Activated CD4-positive, alpha-beta memory T cell treated with anti-CD3 and anti-CD28 coated beads, Interleukin-2, amount 10 ng/mL, durations not matched to agents 7 days and 5 days (primary cell): Measurements from ENCODE around the gene PDE4DIP. TPM values are rescaled to one million over a fixed set of nuclear protein-coding genes. Genes with fewer than 3 reads are reported as not detected.
"Not testable (repeated sequence)": the region's sequence is repeated elsewhere in the genome, so short reads cannot be mapped to it uniquely, and the experiment has no call there.

Experiments used
- CTCF ChIA-PET: fragments of 350-600 bp; sonication (Branson Sonifier 250); formaldehyde crosslinking; loops from one replicate; lab custom pipeline; 2021; ENCODE audit warnings: antibody characterized with exemption, inconsistent platforms; lab: Charles Lee
- POLR2A ChIA-PET: fragments of 350-600 bp; sonication (Branson Sonifier 250); formaldehyde crosslinking; loops from one replicate; lab custom pipeline; 2021; ENCODE audit warnings: antibody characterized with exemption; lab: Charles Lee
- DNase-seq: peaks from one replicate; pipeline ENCODE4 v3.0.0-alpha.2; 2020
- H3K27ac Mint-ChIP-seq: one replicate; pipeline ENCODE4 v1.8.0; 2021; ENCODE audit warnings: mild to moderate bottlenecking, mixed read lengths
- H3K27me3 Mint-ChIP-seq: one replicate; pipeline ENCODE4 v1.8.0; 2021; ENCODE audit warnings: mixed read lengths
- H3K36me3 Mint-ChIP-seq: one replicate; pipeline ENCODE4 v1.8.0; 2021; ENCODE audit warnings: low read depth, mixed read lengths
- H3K4me1 Mint-ChIP-seq: one replicate; pipeline ENCODE4 v1.8.0; 2021; ENCODE audit warnings: mixed read lengths
- H3K4me3 Mint-ChIP-seq: one replicate; pipeline ENCODE4 v1.8.0; 2021; ENCODE audit warnings: mild to moderate bottlenecking, mixed read lengths
- H3K9me3 Mint-ChIP-seq: one replicate; pipeline ENCODE4 v1.8.0; 2021; ENCODE audit warnings: mixed read lengths
- total RNA-seq, 2 experiments: library from RNA; stranded (reverse); gene quantifications; one replicate each; pipeline ENCODE4 v1.2.3, GENCODE V29; 2021

The PDE4DIP gene
- total RNA-seq, 2 experiments from 2014 or later, result 30.8 to 31.3 TPM

DNA sequence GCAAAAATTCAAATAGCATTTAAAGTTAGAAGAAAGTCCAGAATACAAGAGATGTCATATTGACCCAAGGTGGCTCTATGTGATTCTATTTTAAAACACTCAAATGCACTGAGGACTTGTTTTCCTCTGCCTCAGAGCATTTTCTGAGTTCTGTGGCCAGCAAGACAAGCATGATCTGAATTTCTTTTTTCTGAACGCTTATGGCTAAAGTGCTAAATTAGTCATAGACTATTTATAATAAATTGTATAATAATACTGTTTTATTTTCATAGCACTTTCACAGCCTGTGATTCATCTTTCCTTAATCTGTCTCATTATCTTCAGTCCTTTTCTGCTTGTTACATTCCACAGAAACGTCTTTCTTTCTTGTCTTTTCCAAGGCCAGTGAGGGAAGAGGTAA is 7.5 kb downstream of the PDE4DIP start:
- not testable (repeated sequence) for H3K4me3 Mint-ChIP-seq

DNA sequence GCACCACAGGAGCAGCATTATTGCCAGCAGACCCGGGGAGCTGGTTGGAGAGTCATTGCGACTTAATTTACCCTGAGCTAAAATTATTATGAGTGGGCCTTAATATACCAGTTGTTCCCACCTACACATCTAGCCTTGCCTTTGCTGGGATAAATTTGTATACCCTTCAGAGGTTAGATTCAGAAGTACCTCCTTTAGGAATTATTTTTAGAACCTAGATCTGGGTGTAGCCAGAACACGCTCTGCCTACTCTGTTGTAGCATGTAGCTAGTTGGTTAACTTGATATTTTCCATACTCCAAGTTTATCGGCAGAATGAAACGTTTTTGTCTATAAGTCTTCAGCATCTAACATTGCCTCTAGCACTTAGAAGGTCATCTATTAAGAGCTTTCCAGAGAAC is 9.1 kb downstream of the PDE4DIP start:
- H3K36me3 Mint-ChIP-seq, CTCF ChIA-PET, DNase-seq, H3K4me3 Mint-ChIP-seq, H3K9me3 Mint-ChIP-seq, H3K27ac Mint-ChIP-seq, POLR2A ChIA-PET, H3K4me1 Mint-ChIP-seq, H3K27me3 Mint-ChIP-seq: not testable (repeated sequence)

More for the DNA sequence above, 7.5 kb downstream of the PDE4DIP start:
- POLR2A ChIA-PET, DNase-seq, H3K36me3 Mint-ChIP-seq, H3K4me1 Mint-ChIP-seq, H3K27ac Mint-ChIP-seq, H3K27me3 Mint-ChIP-seq, CTCF ChIA-PET, H3K9me3 Mint-ChIP-seq: not testable (repeated sequence)

GRCh38 chr1:148854063-148854462 is 9.8 kb downstream of the PDE4DIP start:
- POLR2A ChIA-PET, H3K27ac Mint-ChIP-seq, H3K36me3 Mint-ChIP-seq, H3K4me1 Mint-ChIP-seq, CTCF ChIA-PET, H3K9me3 Mint-ChIP-seq, H3K27me3 Mint-ChIP-seq, H3K4me3 Mint-ChIP-seq, DNase-seq: not testable (repeated sequence)

DNA sequence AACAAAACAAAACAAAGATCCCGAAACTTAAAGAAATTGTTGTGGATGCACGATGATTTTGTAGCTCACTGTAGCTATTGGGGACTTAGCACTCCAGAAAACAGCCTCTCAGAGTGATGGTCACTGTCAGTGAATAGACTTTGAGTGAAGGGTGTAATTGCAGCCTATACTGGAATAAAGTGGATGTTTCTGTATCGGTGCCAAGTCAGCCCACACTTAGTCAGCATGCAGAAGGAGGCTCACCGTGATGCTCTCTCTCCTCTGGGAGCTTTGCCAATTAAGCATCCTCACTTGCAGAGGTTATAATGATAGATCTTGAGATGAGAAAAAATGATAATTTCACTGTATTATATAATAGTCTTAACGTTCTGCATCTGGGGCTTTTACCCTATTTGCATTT is 11.1 kb downstream of the PDE4DIP start:
- CTCF ChIA-PET, H3K27ac Mint-ChIP-seq, H3K27me3 Mint-ChIP-seq, H3K4me3 Mint-ChIP-seq, H3K36me3 Mint-ChIP-seq, POLR2A ChIA-PET, H3K9me3 Mint-ChIP-seq, H3K4me1 Mint-ChIP-seq, DNase-seq: not testable (repeated sequence)

GRCh38 chr1:148860049-148860448 is 15.8 kb downstream of the PDE4DIP start:
- H3K9me3 Mint-ChIP-seq, H3K4me3 Mint-ChIP-seq, H3K27me3 Mint-ChIP-seq, POLR2A ChIA-PET, H3K36me3 Mint-ChIP-seq, DNase-seq, H3K4me1 Mint-ChIP-seq, H3K27ac Mint-ChIP-seq, CTCF ChIA-PET: not testable (repeated sequence)

- H3K27me3 Mint-ChIP-seq, H3K4me1 Mint-ChIP-seq, H3K27ac Mint-ChIP-seq, H3K36me3 Mint-ChIP-seq, H3K9me3 Mint-ChIP-seq, DNase-seq, H3K4me3 Mint-ChIP-seq, POLR2A ChIA-PET, CTCF ChIA-PET: not testable (repeated sequence)
Measured at GRCh38 chr1:148860579-148861259, 16.5 kb downstream of the PDE4DIP start.

- H3K27ac Mint-ChIP-seq, POLR2A ChIA-PET, H3K4me1 Mint-ChIP-seq, DNase-seq, H3K27me3 Mint-ChIP-seq, H3K4me3 Mint-ChIP-seq, H3K36me3 Mint-ChIP-seq, CTCF ChIA-PET, H3K9me3 Mint-ChIP-seq: not testable (repeated sequence)
Measured at GRCh38 chr1:148862590-148862989, 18.4 kb downstream of the PDE4DIP start.

DNA sequence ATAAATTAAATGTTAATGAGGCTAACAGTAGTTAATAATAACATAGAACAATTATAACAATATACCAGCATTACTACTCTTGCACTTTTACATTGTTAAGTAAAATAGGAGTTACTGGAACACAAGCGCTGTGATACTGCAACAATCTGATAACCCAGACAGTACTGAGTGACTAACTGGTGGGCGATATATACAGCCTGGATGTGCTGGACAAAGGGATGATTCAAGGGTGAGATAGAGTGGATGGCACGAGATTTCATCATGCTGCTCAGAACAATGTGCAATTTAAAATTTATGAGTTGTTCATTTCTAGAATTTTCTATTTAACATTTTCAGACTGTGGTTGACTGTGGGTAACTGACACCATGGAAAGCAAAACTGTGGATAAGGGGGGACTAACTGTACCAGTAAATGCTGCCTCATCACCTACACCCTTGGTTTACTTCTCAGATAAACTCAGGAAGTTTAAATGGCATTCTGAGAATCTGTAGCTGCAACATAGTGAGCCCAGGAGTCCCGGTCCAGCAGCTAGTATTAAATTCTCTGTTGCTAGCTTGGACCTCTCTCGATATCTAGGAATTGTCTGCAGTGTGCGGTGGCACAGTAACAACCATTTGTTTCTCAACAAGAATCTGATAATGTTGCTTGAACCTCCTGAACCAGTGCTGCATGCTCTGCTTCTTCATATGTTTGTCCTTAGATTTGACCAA is 24.9 kb downstream of the PDE4DIP start:
- CTCF ChIA-PET, DNase-seq, H3K4me1 Mint-ChIP-seq, H3K27ac Mint-ChIP-seq, H3K4me3 Mint-ChIP-seq, H3K27me3 Mint-ChIP-seq, POLR2A ChIA-PET, H3K9me3 Mint-ChIP-seq, H3K36me3 Mint-ChIP-seq: not testable (repeated sequence)

DNA sequence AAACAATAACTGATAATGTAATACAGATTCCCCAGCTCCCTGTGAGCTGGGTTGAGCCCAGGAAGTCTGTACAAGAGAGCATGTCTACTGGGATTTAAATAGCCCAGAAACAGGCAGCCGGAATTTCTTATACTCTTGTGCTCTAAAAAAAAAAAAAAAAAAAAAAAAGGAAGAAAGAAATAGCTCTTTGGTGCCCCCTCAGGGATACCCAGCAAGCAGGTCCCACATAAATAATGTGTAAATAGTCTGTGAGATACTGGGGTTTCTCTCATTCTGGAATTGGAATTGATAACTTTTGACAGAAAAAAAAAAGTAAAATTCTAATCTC is 25.4 kb downstream of the PDE4DIP start:
- H3K27me3 Mint-ChIP-seq, DNase-seq, H3K9me3 Mint-ChIP-seq, CTCF ChIA-PET, H3K36me3 Mint-ChIP-seq, H3K4me3 Mint-ChIP-seq, POLR2A ChIA-PET, H3K27ac Mint-ChIP-seq, H3K4me1 Mint-ChIP-seq: not testable (repeated sequence)

DNA sequence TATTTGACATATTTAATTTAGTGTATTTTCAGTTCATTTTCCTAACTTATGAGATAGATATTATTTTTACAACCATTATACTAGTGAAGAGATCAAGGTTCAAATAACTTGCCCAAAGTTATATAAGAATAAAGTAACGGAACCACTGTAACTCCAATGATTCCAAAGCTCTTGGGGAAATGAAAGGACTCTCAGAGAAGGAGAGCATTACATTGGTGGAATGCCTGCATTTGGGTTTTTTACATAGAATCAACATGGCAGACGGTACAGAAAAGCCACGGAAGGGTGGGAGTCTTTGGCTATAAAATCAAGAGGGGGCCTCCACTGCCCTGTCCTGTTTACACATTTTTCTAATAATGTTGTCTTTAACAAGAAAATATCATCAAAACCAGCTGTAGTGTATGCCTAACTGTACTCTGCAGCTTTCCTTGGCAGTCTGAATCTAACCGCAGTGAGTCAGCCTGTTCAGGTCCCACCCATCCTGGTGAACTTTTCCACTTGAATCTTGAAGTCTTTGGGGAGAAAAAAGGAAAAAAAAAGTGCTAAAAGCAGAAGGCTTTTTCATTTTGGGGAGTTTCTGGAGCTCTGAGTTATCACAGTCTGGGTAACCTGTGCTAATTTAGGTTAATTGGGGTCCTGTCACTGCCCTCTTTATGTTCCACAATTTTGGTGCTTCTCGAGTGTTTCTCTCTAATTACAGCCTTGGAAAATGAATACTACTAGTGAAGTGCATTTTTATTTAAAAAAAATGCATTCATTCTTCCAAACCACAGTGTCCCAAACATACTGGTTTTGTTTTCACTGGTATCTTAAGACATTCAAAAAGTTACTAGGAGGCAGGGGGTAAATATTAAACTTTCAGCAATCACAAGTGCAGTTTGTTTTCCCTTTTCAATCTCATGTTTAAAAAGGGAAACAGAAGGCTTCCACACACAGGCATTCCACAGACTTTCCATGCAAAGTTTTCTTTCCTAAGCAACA is 30.5 kb downstream of the PDE4DIP start:
- DNase-seq, H3K27ac Mint-ChIP-seq, H3K27me3 Mint-ChIP-seq, H3K9me3 Mint-ChIP-seq, H3K36me3 Mint-ChIP-seq, CTCF ChIA-PET, H3K4me1 Mint-ChIP-seq, H3K4me3 Mint-ChIP-seq, POLR2A ChIA-PET: not testable (repeated sequence)

DNA sequence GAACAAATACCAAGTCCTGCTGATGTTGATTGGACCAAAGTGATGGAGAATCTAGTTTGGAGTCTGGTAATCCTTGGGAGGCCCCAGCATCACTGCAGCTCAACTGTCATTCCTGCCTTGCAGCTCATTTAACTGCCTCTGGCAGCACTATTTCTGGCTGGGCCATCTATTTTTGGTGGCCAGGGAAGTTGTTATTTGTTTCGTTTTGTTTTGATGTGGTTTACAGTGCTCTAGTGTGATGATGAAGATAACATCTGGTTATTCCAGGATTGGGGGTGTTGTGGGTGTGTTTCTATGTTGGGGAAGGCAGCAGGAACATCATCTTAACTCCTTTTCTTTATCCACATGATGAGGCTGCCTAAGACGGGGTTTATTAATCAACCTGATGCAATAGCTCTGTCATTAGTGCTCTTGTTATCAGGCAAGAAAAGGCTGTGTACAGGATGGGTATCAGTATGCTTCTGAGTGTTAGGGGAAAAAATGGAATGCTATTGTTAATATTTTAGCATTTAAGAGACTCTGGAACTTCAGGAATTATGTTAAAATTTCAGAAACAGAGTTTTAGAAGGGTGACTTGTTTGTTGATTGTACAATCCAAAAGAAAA is 35.7 kb downstream of the PDE4DIP start:
- H3K4me1 Mint-ChIP-seq, CTCF ChIA-PET, H3K9me3 Mint-ChIP-seq, H3K27me3 Mint-ChIP-seq, DNase-seq, POLR2A ChIA-PET, H3K36me3 Mint-ChIP-seq, H3K4me3 Mint-ChIP-seq, H3K27ac Mint-ChIP-seq: not testable (repeated sequence)

GRCh38 chr1:148881261-148881660 is 37.0 kb downstream of the PDE4DIP start:
- DNase-seq, H3K4me1 Mint-ChIP-seq, H3K27me3 Mint-ChIP-seq, H3K27ac Mint-ChIP-seq, POLR2A ChIA-PET, CTCF ChIA-PET, H3K36me3 Mint-ChIP-seq, H3K9me3 Mint-ChIP-seq, H3K4me3 Mint-ChIP-seq: not testable (repeated sequence)

DNA sequence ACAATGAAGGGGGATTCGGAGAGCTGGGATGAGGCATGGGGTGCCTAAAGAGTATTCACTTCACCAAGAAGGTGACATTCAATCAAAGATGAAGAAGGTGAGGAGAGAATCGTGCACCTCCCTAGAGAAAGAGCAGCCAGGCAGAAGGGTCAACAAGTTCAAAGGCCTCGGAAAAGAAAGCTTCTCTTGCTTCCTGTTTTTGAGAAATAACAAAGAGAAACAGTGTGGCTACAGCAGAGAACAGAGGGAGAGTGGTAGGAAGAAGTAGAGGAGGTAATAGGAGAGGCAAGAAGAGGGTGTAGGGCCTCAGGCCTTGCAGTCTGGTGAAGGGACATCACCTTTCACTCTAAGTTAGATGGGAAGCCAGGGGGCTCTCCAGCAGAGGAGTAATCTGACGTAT is 41.0 kb downstream of the PDE4DIP start:
- H3K4me3 Mint-ChIP-seq, H3K4me1 Mint-ChIP-seq, CTCF ChIA-PET, POLR2A ChIA-PET, H3K27ac Mint-ChIP-seq, H3K36me3 Mint-ChIP-seq, DNase-seq, H3K9me3 Mint-ChIP-seq, H3K27me3 Mint-ChIP-seq: not testable (repeated sequence)
